Activated T-helper 1 cell treated with Interleukin-2 at 50 U/mL for 16 hours (primary cell): ENCODE measurements around the gene ANTXRL.
"Not testable (repeated sequence)": the region's sequence is repeated elsewhere in the genome, so short reads cannot be mapped to it uniquely, and the experiment has no call there.

Source experiments
- DNase-seq: peaks from one replicate; pipeline ENCODE4 v3.0.0-alpha.2; 2020; ENCODE audit warnings: low read depth

Gene ANTXRL

DNA sequence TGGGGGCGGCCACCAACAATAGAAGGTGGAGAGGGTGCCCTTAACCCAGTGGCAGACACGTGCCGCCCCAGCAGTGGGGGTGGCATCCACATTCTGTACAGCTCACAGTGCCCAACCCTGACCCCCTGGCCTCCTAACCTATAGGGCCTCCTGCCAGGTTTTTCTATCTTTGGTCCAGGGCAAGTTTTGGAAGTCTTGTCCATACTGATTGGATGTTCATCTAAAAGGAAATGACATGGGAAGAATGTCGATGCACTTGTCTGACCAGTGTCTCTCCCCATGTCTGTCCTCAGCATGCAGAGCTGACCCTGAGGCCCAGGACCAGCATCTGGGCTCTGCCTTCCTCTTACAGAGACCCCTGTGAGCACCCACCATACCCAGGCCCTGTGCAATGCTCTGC is 32.3 kb upstream of the ANTXRL start:
- no peak for DNase-seq

DNA sequence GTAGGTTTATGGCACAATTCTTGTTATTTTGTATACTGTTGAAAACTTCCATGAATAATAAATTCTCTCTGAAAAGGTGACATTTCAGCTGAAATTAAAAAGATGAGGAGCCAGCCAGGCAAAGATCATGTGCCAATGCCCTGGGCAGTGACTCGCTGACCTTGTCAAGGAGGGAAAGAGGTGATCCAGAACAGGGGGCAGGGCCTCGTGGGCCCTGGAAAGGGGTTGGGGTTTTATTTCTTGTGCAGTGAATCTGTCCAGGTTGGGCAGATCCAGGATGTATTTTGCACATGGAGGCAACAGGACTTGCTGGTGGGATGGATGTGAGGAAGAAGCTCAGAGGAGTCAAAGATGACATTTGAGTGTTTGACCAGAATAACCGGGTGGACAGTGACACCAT is 31.6 kb upstream of the ANTXRL start:
- not testable (repeated sequence) for DNase-seq

DNA sequence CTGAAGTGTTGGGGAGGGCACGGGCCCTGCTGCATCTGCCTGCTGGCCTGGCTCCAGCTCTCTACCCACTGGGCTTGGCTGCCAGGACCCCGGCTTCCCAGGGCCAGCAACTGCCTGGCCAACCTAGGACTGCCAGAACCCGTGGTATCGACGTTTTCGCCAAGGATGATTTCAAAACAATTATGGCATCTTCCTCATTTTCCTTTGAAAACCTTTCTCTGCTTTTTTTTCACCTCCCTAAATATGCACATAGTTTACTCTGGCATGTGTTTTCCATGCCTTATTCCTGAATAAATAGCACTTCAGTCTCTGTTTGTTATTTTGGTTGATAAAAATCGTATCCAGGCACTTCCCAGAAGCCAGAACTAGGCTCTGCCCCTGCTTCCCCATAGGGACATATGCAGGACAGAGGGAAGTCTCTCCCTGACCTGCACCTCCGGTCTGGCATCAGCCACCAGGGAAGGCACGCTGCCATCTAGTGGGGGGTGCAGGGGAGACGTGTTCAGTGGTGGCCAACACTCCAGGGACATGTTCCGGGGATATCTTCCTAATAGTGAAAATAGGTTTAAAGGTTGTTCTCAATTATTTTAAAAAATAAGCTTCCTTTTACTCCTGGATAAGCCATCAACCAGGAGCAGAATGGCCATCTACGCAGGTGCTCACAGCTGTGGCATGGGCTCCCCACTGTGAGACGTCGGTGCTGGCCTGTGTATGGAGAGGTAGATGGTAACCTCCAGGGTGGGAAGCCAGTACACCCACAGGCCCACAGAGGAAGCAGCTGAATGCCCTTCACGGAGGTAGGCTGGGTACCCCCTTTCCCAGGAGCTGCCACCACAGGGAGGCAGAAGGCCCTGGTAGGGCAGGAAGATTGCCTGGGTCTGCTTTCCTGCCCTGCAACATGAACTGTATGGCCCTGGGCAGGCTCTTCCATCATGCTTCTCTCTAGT is 30.7 kb upstream of the ANTXRL start:
- no peak for DNase-seq

DNA sequence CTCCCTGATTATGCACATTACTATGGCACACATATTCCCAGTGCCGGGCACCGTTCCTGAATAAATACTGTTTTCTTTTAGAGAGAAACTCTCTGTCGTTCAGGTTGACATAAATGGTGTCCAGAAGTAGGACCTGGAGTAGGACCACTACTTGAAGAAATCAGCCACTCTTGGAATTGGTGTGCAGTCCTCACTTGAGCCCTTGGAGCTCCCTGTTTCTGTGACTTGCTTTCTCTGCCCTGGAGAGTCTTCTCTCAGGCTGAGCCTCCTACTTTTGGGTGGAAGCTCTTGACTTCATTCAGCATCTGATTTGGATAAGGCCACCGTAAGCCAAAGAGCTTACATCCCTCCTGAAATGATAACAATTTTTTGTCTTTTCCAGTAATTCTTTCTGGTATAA is 29.7 kb upstream of the ANTXRL start:
- DNase-seq: no peak

DNA sequence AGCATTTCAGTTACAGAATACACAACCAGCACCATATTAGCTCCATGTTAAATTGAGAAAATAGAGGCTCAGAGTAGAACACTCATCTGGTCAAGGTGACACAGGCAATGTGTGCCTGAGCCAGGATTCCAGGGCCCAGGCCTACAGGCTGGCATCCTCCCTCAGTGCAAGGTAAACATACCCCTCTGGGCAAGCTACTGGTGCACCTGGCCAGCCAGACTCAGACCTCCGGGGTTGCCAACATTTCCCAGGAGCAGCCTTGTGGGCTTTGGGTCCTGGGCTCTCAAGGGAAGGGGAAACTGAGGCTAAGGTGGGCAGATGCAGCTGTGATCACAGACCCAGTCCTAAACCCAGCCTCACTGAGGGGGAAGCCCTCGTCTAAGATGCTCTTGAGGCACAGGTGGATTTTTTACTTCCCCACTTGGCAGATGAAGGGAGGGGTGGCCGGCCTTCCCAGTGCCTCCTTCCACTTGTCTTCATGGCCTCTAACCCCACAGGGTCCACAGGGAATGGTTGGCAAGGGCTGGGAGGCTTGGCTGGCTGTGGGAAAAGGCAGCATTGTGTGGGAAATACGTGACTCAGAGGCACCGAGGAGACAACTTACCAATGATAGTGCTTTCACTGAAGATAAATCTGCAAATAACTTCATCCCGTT is 23.8 kb upstream of the ANTXRL start:
- not testable (repeated sequence) for DNase-seq

DNA sequence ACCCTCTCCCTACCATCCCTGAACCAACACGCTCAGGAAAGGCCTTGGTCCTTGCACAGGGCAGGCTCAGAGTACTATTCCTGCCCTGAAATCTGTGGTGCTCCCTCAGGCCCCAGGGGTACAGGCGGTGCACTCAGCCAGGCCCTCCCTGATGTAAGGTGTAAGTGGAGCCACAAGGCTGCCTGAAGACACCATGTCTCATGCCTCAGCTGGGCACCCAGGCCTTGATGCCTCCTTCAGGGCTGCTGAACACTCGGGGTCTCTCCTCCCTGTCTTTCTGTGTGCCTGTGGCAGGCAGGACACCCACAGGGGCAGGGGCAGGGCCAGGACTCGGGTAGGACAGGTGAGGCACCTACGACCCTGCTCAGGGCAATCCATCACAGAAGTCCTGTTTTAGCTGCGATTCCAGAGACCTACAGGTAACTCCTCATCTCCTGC is 22.9 kb upstream of the ANTXRL start:
- no peak for DNase-seq

DNA sequence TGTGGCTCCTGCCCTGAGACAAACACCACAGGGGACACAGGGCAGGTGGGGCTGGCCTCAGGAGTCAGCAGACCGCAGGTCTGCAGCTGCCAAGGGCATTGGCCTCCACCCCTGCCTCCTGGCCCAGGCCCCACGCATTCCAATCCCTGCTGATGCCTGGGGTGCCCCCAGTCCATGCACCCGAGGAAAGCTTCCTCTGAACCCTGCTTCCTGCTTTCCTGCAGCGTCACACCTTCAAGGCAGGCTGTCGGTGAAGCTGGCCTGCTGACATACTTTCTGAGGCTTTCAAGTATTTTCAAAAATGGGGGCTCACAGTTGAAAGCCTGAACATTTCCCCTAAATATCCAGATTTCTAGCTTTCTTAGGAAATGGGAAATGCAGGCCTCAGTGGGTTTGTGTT is 22.5 kb upstream of the ANTXRL start:
- no peak for DNase-seq

DNA sequence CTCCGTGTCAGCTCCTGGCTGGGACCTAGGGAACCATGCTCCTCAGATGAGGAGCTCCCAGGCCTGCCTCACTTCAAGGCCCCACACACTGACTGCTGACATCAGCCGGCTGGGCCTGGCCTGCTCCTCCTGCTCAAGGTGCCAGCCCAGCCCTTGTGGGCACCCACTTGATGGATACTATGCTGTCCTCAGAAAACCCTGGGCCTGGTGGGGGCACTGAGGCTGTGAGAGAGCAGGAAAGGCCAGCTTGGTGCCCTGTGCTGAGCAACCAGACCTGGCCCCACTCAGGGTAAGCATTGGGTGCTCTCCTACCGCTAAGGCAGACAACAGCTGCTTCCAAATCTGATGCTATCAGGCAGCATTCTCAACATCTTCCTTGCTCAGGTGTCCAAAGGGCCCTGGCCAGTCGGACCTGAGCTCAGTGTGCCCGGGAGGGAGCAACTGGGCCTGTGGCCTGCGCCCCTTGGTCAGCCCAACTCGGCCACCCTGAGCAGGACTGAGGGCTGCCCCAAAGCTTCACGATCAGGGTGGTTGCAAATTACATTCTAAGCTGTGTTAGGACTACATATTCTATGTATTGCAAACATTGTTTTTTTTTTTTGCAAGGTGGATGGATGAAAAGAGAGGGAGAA is 21.9 kb upstream of the ANTXRL start:
- DNase-seq: no peak

DNA sequence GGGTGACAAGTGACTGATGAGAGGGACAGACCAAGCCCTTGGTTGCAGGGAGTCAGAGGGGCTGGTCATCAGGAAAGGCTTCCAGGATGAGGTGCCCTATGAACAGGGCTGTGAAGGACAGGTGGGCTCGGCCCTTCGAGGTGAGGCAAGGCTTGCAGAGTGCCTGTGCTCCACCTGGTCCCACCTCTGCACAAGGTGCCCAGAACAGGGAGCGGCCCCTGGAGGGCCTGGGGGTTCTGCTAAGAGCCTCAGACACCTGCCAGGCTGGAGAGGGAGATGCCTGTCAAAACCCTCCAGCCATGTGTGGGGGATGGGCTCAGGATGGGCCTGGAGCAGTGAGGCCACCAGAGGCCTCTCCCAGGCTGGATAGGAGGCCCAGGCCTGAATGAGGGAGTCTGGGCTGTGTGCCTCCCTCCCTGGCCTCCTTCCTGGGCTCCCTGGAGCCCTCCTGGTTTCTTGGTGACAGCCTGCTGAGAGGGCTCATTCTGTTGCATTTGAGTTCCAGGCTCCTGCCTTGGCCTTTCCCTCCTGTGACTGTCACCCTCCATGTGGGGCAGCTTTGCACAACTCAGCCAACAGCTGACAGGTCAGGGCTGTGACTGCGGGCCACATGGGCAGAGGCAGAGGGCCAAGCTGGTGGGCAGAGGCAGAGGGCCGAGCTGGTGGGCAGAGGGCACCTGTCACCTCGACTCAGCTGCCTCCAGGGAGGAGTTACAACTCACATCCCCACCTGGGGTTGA is 21.1 kb upstream of the ANTXRL start:
- not testable (repeated sequence) for DNase-seq

DNA sequence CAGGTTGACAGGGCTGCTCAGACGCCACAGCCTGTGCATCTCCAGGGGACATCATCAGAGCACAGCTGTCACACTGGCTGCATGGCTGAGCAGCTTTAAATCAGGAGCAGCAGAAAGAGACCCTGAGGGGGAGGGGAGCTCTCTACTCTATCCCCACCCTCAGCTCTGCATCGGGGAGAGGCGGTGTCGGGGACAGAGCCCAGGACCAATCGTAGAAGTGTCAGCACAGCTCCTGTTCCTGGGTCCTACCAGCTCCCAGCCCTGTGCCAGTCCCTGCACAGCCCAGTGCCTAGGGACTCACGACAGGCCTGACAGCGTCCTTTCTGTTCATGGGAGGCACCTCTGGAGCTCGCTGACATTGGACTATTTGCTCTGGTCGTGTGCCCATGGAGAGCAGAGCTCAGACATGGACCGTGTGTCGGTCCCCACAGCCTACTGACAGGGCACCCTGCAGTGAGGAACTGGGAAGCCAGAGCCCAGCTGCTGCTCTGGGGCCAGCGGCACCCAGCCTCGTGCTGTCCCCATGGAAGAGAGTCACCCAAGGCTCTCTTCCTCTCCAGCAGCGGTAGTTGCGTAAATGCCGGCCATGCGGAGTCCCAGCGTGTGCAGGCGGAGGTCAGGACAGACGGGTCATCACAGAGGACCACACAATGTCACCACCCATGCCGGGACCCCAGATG is 20.4 kb upstream of the ANTXRL start:
- no peak for DNase-seq

DNA sequence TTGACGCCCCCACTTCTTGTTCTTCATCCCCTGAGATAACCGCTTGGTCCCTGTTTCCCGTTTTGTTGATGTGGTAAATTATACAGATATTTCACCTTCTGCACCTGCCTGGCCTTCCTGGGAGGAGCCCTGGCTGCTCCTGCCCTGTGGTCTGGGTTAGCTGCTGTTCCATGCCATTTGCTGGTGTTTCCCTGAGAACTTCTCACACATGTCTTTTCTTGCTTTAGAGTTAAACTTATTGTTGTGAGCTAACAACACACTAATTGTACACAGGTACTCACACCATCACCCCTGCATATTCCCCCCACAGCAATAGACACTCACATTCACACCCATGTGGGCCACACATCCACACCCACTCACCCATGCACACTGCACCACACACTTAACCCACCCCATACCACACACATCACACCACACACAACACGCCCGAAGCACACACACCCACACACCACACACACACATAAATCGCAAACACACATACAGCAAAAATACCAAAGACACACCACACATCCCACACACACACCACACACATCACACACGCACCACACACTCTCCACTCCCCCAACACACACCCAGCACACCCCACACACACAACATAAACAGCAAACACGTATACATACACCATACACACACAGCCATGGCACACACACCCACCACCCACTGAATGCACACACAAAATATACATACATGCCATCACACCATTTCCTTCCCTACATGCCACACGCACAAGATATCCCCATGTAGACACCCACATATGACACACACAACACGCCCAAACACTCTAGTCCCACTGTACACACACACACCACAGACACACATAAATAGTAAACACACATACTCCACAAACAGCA is 19.4 kb upstream of the ANTXRL start:
- DNase-seq: no peak

DNA sequence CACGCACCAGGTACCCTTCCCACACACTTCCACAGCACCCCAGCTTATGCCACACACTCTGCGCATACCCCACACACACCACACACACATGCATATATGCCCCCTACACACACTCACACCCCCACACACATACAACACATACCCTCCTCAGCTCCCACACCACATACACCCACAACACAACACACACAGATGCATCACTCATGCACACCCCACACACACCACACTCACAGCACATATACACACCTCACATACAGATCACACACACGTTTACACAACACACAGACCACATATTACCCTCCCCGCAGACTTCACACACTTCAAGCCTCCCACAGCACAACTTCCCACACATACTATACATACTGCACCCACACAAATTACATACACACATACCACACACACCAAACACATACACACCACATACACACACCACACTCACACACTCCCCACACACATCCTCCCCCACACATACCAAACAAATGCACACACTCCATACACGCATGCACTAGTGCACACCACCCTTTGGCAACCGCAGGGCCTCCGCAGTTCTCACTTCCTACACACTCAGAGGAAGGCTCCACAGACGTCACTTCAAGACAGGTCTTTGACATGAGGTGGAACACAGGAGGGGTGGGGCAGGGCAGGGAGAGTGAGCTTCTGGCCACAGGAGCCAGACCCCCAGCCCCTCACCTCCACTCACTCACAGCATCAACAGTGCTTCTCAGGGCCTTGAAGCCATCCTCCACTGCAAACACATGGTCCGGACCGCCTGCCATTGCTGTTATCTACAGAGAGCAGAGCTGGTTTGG is 18.5 kb upstream of the ANTXRL start:
- DNase-seq: peak; percentile 25

DNA sequence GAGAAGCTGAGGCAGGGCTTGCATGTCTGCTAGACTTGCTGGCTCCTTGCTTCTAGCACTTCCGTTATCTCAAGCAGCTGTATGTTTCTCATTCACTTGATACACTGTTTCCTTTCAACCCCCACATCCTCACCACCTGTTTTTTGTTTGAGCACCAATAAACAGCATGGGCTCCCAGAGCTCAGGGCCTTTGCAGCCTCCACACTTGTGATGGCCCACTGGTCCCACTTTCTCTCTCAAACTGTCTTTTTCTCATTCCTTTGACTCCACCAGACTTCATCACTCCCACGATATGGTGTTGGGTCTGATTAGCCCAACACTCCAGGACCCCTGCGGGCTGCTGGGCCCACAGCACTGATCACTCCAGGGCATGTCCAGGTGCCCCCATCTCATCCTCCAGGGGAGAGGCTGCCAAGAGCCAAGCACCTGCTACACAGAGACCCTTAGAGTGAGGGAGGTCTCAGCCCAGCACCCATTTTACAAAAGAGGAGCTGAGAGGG is 17.2 kb upstream of the ANTXRL start:
- DNase-seq: not testable (repeated sequence)

DNA sequence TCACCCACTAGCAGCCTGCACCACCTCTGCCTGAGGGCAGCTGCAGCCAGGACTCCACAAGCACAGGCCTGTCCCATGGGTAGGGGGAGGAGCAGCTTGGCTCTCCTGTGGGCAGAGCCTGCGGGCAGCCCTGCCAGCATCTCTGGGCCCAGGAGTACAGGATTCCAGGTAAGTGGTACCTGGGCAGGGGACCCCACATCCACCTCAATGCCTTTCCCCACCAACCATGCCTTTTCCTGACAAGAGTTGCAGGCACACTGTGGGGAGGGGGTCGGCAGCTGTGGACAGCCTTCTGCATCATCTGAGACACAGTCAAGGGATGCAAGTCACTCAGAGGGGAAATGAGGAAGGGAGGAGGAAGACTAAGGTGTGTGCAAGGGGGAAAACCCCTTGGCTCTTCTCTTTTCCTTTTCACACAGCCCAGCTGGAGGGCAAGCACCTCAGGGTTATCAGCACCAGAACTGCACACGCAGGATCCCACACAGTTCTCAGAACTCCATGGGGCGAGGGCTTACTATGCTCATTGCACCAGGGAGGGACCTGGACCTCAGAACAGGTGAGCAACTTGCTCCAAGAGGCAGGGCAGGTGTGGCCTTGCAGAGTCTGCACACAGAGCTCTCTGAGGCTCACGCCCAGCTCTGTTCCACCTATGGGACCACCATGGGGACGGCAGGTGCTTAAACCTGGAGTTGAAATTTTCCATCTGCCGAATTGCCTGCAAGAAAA is 16.5 kb upstream of the ANTXRL start:
- DNase-seq: no peak

DNA sequence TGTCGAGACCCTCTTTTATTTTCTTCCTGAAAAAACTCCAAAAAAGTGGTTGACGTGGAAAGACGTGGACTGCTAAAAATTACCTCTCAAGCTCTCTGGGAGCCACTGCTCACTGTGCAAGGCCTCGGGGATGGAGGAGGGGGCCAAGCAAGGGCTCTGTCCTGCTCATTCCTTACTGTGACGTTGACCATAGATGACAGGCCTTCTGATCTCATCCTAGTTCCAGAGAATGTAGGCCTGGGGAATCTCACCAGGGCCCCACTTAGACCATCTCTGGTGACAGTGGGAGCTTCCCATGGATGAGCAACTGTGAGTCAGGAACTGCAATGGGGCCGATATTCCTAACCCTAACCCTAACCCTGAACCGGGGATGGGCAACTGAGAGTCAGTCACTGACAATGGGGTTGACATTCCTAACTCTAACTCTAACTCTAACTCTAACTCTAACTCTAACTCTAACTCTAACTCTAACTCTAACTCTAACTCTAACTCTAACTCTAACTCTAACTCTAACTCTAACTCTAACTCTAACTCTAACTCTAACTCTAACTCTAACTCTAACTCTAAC is 15.8 kb upstream of the ANTXRL start:
- not testable (repeated sequence) for DNase-seq

DNA sequence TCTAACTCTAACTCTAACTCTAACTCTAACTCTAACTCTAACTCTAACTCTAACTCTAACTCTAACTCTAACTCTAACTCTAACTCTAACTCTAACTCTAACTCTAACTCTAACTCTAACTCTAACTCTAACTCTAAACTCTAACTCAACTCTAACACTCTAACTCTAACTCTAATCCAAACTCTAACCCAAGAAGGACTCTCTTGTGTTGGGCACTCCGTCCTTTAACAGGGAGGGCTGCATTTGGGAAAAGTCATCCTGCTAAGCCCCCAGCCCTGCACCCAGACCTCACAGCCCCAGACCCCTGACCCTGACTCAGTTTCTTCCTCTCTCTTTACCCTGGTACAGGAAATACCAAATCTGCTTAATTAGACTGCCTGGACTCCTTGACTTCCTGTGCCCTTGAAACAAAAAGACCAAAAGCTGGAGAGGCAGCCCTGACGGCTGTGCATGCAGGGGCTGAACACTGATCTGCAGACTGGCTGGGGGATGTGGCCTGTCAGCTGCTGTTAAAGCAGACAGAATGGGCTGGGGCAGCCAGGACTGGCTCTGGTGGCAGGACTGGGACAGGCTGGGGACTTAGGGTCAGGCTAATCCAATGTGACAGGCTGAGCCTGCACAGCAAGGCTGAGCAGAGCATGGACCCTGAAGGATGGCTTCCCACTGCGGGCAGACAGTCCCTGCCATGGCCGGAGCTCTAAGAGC is 14.8 kb upstream of the ANTXRL start:
- DNase-seq: not testable (repeated sequence)

DNA sequence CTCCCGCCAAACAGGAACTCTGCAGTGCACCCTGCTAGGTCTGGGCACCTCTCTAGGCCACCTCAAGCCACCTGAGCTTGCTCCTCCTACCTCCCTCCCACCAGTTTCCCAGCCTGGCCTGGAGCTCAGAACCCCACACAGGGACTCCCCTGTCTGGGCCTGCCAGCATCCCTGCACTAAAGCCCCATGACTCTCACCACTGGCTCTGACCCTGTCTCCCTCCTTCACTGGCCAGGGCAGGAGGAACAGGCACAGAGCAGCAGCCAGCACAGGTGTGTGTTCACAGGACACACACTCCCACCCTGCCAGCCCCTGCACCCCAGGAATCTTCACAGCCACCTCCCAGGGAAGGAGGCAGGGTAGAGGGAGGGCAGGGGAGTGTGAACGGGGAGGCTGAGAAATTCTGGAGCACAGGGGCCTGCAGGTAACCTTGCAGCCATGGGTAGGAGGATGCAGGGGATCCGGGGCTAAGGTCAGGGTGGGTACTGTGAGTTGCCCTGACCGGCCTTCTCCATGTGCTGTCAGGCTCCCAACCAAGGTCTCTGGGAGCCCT is 13.9 kb upstream of the ANTXRL start:
- no peak for DNase-seq
